ENCODE measurements around the gene SLCO4A1.

The SLCO4A1 gene

DNA sequence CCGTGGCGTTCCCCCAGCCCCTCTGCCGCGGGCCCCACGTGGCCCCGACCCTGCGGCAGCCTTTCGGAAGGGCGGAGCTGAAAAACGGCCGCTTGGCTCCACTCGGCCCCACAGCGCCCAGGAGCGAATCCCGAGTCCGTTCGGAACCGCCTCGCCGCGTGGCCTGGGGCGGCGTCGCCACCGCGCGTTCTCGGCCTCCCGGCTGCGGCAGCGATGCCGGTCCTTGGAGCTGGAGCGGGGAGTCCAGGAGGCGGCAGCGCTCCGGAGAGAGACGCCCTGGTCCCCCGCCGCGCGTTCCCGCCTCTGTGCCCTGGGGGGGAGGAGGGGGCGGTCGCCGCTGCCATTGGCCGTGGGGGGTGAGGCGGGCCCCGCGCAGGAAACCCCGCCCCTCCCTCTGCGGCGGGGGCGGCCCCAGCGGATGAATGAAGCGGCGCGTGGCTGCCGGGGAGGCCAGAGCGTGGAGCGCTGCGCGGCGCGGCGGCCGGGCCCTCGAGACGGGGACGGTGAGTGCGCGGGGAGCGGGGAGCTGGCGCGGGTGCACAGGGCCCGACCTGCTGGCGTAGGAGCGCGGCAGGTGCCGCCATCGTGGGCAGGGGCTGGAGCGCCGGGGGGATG, at the start of gene SLCO4A1:
Gene SLCO4A1 (plus strand): TSS at position 453 of the 615 bp plus-strand sequence. CDS start 13,952 bp downstream, outside the sequence.
- peak; percentile 86 for DNase-seq

DNA sequence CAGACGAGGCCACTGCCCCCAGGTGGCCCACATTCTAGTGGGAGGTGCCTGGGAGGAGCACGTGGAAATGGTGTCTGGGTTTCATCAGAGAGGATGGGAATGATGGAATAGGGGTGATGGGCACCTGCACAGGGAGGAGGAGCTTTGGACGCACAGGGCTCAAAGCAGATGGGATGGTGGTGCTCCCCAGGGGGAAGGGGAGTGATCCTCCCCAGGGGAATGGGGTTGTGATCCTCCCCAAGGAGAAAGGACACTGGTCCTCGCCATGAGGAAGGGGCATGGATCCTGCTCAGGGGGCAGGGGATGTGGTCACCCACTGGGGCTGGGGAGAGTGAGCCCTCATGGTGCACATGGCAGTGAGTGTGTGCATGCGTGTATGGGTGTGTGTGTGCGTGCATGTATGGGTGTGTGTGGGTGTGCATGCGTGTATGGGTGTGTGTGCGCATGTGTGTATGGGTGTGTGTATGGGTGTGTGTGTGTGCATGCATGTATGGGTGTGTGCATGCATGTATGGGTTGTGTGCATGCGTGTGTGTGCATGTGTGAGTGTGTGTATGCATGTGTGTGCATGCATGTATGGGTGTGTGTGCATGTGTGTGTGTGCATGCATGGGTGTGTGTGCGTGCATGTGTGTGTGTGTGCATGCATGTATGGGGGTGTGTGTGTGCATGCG, 49.7 kb upstream of the SLCO4A1 start:
- DNase-seq = no peak

DNA sequence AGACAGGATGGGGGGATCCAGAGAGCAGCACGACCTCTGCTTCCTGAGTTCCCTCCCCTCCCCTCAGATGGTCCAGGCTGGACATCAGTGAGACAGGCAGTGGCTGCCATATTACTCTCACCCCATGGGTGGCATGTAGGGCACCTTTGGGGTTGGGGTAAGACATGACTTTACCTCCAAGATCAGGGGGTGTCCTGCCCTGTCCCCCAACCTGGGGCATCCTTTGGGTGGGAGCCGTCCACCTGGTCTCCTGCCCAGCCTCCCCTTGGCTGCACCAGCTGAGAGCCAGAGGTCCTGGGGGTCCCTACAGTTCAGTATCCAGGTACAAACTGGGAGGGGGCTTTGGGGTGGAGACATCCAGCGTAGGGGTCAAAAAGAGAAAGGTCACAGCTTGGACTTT, 48.7 kb upstream of the SLCO4A1 start:
- no peak for DNase-seq

- DNase-seq = no peak
These were observed 47.2 kb upstream of the SLCO4A1 start for GRCh38 chr20:62595069-62595468.

DNA sequence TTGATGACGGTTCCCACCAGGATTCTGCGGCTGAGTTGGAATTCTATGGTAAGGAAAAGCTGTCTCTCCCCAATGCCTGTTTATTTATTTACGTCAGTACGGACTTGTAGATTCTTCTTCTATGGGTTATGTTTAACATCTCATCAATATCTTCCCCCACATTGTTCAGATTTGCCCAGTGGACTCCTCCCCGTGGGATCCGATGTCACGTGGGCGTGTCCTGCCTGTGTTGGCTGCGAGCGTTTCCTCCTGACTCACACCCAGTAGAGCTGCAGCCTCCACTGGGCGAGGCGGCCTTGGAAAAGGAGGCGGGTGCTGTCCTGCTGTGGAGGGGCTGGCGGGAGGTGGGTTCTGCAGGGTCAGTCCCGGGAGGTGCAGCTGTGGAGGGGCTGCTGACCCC, 46.8 kb upstream of the SLCO4A1 start:
- DNase-seq = no peak

- DNase-seq = no peak
These were observed 45.8 kb upstream of the SLCO4A1 start for GRCh38 chr20:62596486-62596885.

DNA sequence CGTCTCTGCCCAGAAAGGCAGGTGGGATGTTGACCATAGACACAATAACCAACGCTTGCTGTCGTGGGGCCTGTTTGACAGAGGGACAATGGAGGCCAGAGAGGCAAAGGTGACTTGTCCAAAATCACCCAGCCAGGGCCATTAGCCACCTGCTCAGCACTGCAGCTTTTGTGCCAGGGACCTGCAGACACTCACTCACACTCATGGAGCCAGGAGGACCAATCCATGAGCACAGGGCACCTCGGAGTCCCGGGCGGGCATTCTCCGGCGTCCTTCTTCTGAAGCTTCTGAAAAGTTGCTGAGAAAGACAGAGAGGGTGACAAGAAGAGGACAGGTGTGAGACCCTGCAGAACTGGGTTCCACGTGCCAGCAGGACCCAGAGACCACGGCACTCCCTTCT, 45.4 kb upstream of the SLCO4A1 start:
- no peak for DNase-seq

DNA sequence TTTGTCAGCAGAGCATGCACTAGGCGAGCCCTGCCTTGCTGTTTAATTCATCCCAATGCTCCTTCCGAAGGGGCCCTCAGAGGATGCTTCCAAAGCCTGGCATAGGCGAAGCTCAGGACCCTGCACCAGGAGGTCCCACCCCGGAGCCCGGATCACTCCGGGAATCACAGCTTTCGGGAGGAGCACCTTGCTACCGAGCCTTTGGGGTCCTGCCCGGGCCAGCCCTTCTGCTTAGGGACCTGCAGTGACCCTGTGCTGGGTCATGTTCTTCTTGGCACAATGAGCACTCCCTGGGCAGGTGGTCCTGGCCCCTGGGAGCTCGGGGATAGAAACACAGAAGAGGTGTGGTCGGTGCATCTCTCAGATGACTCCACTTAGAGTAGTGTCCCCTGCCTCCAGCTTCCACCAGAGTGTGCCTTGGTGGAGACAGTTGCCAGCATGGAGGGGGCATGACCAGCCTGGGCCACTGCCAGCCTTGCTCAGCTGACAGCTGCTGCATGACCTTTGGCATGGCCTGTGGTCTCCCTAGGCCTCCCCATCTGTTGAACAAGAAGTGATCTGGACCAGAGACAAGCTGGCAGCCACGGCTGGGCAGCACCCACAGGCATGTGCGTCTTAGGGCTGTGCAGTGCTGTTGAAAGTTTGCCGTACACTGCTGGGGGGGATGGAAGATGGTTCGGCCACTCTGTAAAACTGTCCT, 44.7 kb upstream of the SLCO4A1 start:
- no peak for DNase-seq

DNA sequence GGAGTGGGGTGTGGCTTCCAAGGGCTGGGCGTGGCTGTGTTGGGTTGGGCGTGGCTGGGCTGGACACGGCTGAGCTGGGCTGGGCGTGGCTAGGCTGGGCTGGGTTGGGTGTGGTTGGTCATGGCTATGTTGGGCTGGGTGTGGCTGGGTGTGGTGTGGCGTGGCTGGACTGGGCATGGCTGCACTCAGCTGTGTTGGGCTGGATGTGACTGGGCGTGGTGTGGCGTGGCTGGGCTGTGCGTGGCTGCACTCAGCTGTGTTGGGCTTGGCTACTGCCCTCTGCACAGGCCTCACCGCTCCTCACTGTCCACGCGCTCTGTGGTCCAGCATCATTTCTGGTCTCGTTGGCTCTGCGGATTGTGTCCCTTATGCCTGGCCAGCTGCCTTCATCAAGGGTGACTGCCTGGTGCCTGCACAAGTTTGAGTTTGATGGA, 43.5 kb upstream of the SLCO4A1 start:
- no peak for DNase-seq

DNA sequence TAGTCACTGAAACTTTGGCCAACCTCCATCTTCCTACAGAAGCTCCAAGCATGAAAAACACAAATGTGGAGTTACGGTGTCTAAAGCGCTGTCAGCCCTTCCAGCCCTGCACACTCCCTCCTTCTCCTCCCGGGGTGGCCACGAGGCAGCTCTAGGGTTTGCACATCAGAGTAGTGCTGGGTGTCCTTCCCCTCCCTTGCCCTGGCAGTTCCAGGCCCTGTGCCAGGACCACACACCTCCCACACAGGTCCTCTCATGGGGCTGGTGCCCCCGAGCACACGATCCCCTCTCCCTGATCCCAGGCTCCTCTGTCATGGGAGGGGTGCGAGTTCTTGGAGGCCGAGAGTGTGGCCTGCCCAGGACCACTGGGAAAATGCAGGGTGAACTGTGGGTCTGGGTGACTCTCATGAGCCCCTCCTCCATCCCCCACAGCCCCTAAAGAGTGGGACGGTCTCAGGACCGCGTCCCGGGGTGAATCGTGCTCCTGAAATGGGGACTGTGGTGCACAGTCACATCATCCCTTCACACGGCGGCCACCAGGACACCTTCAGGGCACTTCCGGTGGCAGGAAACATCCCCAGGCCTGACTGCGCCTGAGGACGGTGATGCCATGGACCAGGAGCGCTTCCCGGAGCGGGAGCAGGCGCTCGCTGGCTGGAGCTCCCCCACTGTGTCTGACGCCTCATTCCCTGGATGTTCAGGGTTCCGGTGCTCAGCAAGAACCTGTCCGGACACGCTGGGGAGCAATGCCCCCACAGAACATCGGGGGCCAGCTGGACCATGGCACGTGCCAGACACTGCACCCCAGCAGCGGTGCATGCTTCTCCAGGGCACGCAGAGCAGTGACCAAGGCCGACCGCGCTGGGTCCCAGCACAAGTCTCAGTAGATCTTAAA, 42.8 kb upstream of the SLCO4A1 start:
- no peak for DNase-seq

- DNase-seq = no peak
These were observed 41.1 kb upstream of the SLCO4A1 start for GRCh38 chr20:62601172-62601571.

DNA sequence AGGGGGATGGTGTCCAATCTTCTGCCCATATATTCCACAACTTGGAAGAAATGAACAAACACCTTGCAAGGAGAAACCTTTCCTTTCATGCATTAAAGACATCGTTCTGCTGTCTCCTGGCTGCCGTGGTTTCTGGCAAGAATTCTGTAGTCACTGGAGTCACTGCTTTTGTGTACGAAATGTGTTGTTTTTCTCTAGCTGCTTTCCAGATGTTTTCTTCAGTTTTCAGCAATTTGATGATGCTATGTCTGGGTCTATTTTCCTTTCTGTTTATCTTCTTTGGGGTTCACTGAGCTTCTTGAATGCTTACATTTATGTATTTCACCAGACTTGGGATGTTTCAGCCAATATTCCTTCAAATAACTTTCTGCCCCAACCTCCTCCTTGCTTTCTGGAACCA, 40.6 kb upstream of the SLCO4A1 start:
- no peak for DNase-seq

DNA sequence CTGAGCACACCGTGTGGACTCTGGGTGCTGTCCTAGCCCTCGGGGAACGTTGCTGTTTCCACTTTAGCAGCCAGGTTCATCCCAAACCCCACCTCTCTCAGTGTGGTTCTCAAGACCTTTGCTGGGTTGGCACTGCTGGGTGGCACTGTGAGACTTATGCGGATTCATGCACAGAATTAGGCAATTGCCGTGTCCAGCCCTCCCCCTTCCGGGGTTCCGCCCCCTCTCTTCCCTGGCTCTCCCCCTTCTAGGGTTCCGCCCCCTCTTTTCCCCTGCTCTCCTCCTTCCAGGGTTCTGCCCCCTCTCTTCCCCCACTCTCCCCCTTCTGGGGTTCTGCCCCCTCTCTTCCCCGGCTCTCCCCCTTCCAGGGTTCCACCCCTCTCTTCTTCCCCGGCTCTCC, 39.8 kb upstream of the SLCO4A1 start:
- no peak for DNase-seq

GRCh38 chr20:62603021-62603906, 39.0 kb upstream of the SLCO4A1 start:
- no peak for DNase-seq

DNA sequence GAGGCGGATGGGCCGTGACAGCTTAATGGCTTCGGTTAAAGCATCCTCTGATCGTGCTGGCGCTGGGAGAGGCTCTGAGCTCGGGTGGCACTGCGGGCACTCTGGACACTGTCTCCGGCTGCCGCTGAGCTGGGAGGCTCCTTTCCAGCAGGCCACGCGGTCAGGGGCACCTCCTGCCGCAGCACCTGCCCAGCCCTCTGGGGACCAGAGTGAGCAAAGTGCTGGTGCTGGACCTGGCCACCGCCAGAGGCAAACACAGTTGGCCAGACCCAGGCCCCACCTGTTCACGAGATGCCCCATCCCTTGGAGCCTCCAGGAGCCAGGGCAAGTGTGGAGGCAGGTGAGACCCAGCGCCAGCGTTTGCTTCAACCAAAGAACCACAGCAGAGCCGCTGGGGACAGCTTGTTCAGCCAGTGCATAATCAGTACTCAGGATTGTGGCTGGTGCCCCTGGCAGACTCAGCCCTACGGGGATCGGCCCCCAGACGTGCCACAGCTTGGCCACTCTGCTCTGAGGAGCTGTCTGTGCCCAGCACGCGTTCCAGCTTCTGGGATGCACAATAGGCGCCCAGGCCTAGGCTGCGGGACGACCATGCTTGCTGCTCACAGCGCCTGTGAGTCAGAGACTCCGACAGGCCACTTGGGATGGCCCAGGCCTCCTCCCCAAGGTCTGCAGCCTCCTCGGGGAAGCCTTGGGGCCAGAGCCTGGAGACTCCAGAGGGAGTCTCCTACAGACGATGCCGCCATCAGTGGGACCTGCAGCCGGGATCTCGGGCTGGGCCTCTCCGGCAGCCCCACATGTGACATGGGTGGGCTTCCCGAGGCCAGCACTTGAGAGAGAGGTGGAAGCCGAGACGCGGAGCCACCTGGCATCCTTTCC, 38.2 kb upstream of the SLCO4A1 start:
- DNase-seq = no peak

DNA sequence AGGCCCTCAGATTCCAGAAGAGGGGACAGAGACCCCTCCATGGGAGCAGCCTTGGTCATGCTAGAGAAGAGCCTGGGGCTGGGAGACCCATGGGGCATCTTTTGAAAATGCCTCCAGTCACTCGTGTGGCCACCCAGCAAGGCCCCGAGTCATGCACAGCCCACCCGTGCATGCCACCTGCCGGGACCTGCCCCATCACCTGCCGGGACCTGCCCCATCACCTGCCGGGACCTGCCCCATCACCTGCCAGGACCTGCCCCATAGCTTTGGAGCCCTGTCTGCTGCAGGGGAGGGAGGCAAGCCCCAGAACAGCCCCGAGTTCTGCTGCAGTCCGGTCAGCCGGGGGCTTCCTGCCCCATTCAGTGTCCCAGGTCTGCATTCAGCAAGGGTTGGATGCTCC, 37.5 kb upstream of the SLCO4A1 start:
- DNase-seq = no peak

DNA sequence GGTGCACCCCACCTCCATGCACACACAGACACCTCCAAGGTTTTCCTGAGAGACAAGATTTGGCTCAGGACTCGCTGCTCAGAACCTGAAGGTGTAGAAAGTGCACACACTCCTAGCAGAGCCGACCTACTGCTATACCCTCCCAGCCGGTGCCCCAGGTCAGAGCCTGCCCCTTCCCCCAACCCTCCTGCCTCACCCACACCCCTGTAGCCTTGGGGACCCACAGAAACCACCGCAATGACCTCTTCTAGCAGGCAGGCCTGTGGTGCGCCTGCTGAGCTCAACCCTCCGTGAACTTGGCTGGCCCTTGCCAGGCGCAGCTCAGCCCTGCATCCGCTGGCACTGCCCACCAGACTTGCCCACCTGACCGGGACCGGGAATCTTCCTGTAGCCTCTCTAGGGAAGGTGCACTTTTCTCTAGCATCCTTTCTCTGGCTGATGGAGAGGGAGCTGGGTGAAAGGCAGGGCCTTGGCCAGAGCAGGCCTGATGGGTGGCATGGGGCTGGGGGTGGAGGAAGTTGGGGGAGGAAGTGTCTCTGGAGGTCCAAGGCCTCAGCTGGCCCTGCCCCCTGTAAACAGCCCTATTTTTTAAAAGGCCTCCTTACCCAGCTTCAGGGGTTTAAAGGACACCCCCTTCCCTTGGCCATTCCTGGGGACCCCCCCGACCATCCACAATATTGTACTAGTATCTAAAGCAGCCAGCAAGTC, 36.9 kb upstream of the SLCO4A1 start:
- DNase-seq = no peak

DNA sequence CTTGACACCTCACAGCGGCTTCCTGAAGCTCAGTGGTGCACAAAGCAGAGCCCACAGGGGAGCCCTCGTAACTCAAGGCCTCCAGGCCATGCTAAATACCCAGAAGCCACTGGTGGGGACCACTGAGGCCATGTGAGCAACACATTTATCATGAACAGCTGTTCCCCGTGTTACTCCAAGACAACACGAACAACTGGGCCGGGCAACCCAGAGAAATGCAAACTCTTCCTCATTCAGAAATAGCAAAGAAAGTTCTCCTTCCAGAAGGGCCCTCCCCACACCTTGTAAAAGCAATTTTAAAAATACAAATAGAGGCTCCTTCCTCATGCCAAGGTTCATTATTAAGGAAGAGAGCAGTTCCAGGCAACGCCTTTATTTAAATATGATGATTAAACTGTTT, 36.3 kb upstream of the SLCO4A1 start:
- no peak for DNase-seq

- DNase-seq = no peak
These were observed 35.6 kb upstream of the SLCO4A1 start for GRCh38 chr20:62606551-62607201.
